NT2/D1 (cell line): ENCODE data around the gene OPRL1.

ENCODE experiments used
- YY1 ChIP-seq: IDR thresholded peaks from 2 replicates; pipeline ENCODE4 v1.6.1; 2011; ENCODE audit not compliant: insufficient read length, insufficient read depth
- ZNF274 ChIP-seq: IDR thresholded peaks from 2 replicates; pipeline ENCODE4 v1.6.1; 2011; ENCODE audit warnings: mild to moderate bottlenecking, low read depth, low read length

GRCh38 chr20:64137598-64138031, 57.7 kb downstream of the OPRL1 start:
- TF ChIP-seq YY1 (no peak), ZNF274 (no peak)
